BLaER1 (cell line): ENCODE results near the gene KIAA0513.
A peak's percentile ranks its signal among the peaks of the same experiment; 100 is the strongest.

Experiments used
- H3K27ac ChIP-seq: shearing (Covaris generic); formaldehyde crosslinking; 2 replicates; pipeline ENCODE4 v1.8.1; 2022
- H3K27me3 ChIP-seq: shearing (Covaris generic); formaldehyde crosslinking; 2 replicates; pipeline ENCODE4 v1.8.1; 2022
- H3K36me3 ChIP-seq: shearing (Covaris generic); formaldehyde crosslinking; 2 replicates; pipeline ENCODE4 v1.8.1; 2022
- H3K4me1 ChIP-seq: shearing (Covaris generic); formaldehyde crosslinking; 2 replicates; pipeline ENCODE4 v1.8.1; 2022
- H3K4me2 ChIP-seq: shearing (Covaris generic); formaldehyde crosslinking; 2 replicates; pipeline ENCODE4 v1.8.1; 2022
- H3K4me3 ChIP-seq: shearing (Covaris generic); formaldehyde crosslinking; 2 replicates; pipeline ENCODE4 v1.8.1; 2022
- H3K9ac ChIP-seq: shearing (Covaris generic); formaldehyde crosslinking; 2 replicates; pipeline ENCODE4 v1.8.1; 2022
- H3K9me3 ChIP-seq: shearing (Covaris generic); formaldehyde crosslinking; 2 replicates; pipeline ENCODE4 v1.8.1; 2022
- H4K20me1 ChIP-seq: shearing (Covaris generic); formaldehyde crosslinking; 2 replicates; pipeline ENCODE4 v1.8.1; 2022
- Cebpa-rat ChIP-seq: shearing (Covaris generic); IDR thresholded peaks from 2 replicates; pipeline ENCODE4 v1.8.1; 2022

Gene KIAA0513

GRCh38 chr16:85077039-85077438 is 49.4 kb downstream of the KIAA0513 start:
- Histone ChIP-seq H3K27ac (no peak overlapping the region), H4K20me1 (no peaks in the 10 kb centered on the region; the same call in none of the 2 replicates), H3K9ac (no peak overlapping the region), H3K4me2 (peak overlapping the region; percentile 66), H3K4me3 (no peak overlapping the region), H3K27me3 (peaks cover 42% of the 10 kb centered on the region), H3K9me3 (no peaks in the 10 kb centered on the region), H3K4me1 (peaks cover 41% of the 10 kb centered on the region), H3K36me3 (no peaks in the 10 kb centered on the region)
- no peak for TF ChIP-seq Cebpa-rat

GRCh38 chr16:85077576-85078125 is 50.1 kb downstream of the KIAA0513 start:
- H3K36me3 ChIP-seq = no peaks in the 10 kb centered on the region
- peaks cover 3% of the 10 kb centered on the region for H4K20me1 ChIP-seq
- H3K4me1 ChIP-seq = peaks cover 46% of the 10 kb centered on the region
- no peak overlapping the region for H3K27ac ChIP-seq
- H3K9ac ChIP-seq = no peak overlapping the region
- H3K9me3 ChIP-seq = no peaks in the 10 kb centered on the region
- peaks cover 48% of the 10 kb centered on the region for H3K27me3 ChIP-seq
- peak overlapping the region; percentile 66 for H3K4me2 ChIP-seq
- TF ChIP-seq Cebpa-rat = no peak
- H3K4me3 ChIP-seq = no peak overlapping the region

GRCh38 chr16:85078226-85078625 is 50.6 kb downstream of the KIAA0513 start:
- H3K4me3 ChIP-seq = no peak overlapping the region
- no peak for TF ChIP-seq Cebpa-rat
- H4K20me1 ChIP-seq = peaks cover 7% of the 10 kb centered on the region
- H3K4me1 ChIP-seq = peaks cover 52% of the 10 kb centered on the region
- H3K36me3 ChIP-seq = no peaks in the 10 kb centered on the region
- H3K4me2 ChIP-seq = peak overlapping the region; percentile 66
- no peaks in the 10 kb centered on the region for H3K9me3 ChIP-seq
- peaks cover 50% of the 10 kb centered on the region for H3K27me3 ChIP-seq
- no peak overlapping the region for H3K9ac ChIP-seq
- H3K27ac ChIP-seq = no peak overlapping the region

- no peak overlapping the region for H3K4me3 ChIP-seq
- H3K27ac ChIP-seq = no peak overlapping the region
- no peak overlapping the region for H3K4me2 ChIP-seq
- H3K27me3 ChIP-seq = peaks cover 50% of the 10 kb centered on the region
- peaks cover 7% of the 10 kb centered on the region for H4K20me1 ChIP-seq
- H3K9me3 ChIP-seq = no peaks in the 10 kb centered on the region
- peaks cover 59% of the 10 kb centered on the region for H3K4me1 ChIP-seq
- TF ChIP-seq Cebpa-rat = no peak
- no peak overlapping the region for H3K9ac ChIP-seq
- H3K36me3 ChIP-seq = no peaks in the 10 kb centered on the region
These were observed 51.4 kb downstream of the KIAA0513 start for GRCh38 chr16:85078952-85079351.

GRCh38 chr16:85079785-85080570 is 52.4 kb downstream of the KIAA0513 start:
- H3K4me1 ChIP-seq = peaks cover 69% of the 10 kb centered on the region
- H3K27me3 ChIP-seq = peaks cover 50% of the 10 kb centered on the region
- TF ChIP-seq Cebpa-rat = no peak
- no peaks in the 10 kb centered on the region for H3K36me3 ChIP-seq
- H3K4me2 ChIP-seq = no peak overlapping the region
- peaks cover 7% of the 10 kb centered on the region for H4K20me1 ChIP-seq
- H3K27ac ChIP-seq = no peak overlapping the region
- no peaks in the 10 kb centered on the region for H3K9me3 ChIP-seq
- H3K9ac ChIP-seq = no peak overlapping the region
- no peak overlapping the region for H3K4me3 ChIP-seq

- Histone ChIP-seq H3K9me3 (no peaks in the 10 kb centered on the region), H3K4me3 (no peak overlapping the region), H3K36me3 (no peaks in the 10 kb centered on the region), H3K4me2 (peak overlapping the region; percentile 99), H4K20me1 (peaks cover 7% of the 10 kb centered on the region), H3K9ac (no peak overlapping the region), H3K27ac (no peak overlapping the region), H3K27me3 (peaks cover 50% of the 10 kb centered on the region), H3K4me1 (peaks cover 80% of the 10 kb centered on the region)
- no peak for TF ChIP-seq Cebpa-rat
These were observed 53.4 kb downstream of the KIAA0513 start for GRCh38 chr16:85081038-85081437.

- Histone ChIP-seq H3K4me2 (peak overlapping the region; percentile 99), H3K9ac (no peak overlapping the region), H3K36me3 (no peaks in the 10 kb centered on the region), H3K9me3 (no peaks in the 10 kb centered on the region), H3K4me1 (peaks cover 81% of the 10 kb centered on the region), H4K20me1 (peaks cover 7% of the 10 kb centered on the region), H3K27me3 (peaks cover 48% of the 10 kb centered on the region), H3K4me3 (no peak overlapping the region), H3K27ac (no peak overlapping the region)
- no peak for TF ChIP-seq Cebpa-rat
These were observed 54.2 kb downstream of the KIAA0513 start for GRCh38 chr16:85081765-85082164.

GRCh38 chr16:85082173-85083050 is 54.8 kb downstream of the KIAA0513 start:
- peak overlapping the region; percentile 99 for H3K4me2 ChIP-seq
- H3K27ac ChIP-seq = peak overlapping the region; percentile 58; the same call in 1 of the 2 replicates
- peak overlapping the region; percentile 55 for H3K4me3 ChIP-seq
- TF ChIP-seq Cebpa-rat = no peak
- H3K36me3 ChIP-seq = no peaks in the 10 kb centered on the region
- H3K9me3 ChIP-seq = no peaks in the 10 kb centered on the region
- H3K27me3 ChIP-seq = peaks cover 42% of the 10 kb centered on the region
- peaks cover 81% of the 10 kb centered on the region for H3K4me1 ChIP-seq
- H3K9ac ChIP-seq = peak overlapping the region; percentile 54; the same call in 1 of the 2 replicates
- H4K20me1 ChIP-seq = peaks cover 7% of the 10 kb centered on the region

GRCh38 chr16:85083051-85083639 is 55.5 kb downstream of the KIAA0513 start:
- no peaks in the 10 kb centered on the region for H3K36me3 ChIP-seq
- H3K9me3 ChIP-seq = no peaks in the 10 kb centered on the region
- H3K9ac ChIP-seq = peak overlapping the region; percentile 54; the same call in 1 of the 2 replicates
- peak overlapping the region; percentile 99 for H3K4me2 ChIP-seq
- peaks cover 7% of the 10 kb centered on the region for H4K20me1 ChIP-seq
- peak overlapping the region; percentile 58 for H3K27ac ChIP-seq
- peak overlapping the region; percentile 55 for H3K4me3 ChIP-seq
- peaks cover 35% of the 10 kb centered on the region for H3K27me3 ChIP-seq
- no peak for TF ChIP-seq Cebpa-rat
- peaks cover 75% of the 10 kb centered on the region for H3K4me1 ChIP-seq
